ENCODE results near the gene CST4. TPM values are rescaled to one million over a fixed set of nuclear protein-coding genes. Genes with fewer than 3 reads are reported as not detected.

CST4 gene
- total and polyA plus RNA-seq, 2 donors (not counting 1 experiment from before 2014, with no cell fraction given): not detected

DNA sequence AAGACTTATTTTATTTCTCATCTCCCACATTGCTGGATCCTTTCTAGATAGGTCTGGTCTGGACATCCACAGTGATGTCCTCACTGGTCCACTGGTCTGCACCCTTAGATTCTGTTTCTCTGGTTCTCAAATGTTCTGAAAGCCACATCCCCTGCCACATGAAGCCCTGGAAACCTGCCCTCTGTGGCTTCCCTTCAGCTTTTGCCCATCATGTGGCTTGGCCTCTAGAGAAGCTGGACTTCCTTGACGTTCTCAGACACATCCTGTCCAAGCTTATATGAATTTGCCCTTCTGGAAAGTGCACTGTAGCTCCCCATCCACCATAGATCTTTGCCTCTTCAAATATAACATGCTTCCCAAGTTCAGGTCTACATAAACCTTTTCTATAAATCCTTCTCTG is 18.5 kb downstream of the CST4 start:
- Histone ChIP-seq H4K20me1 (ENCODE audit: control insufficient read depth, insufficient read depth, low read length, poor library complexity, severe bottlenecking) (no peaks in the 10 kb centered on the region), H3K4me3 (ENCODE audit: control extremely low read depth in 1 of 5, extremely low read depth in 1 of 5, insufficient read depth in 1 of 5, low read depth in 2 of 5, low read length in 4 of 5) (no peak overlapping the region), H3K27ac (ENCODE audit: low read length in 2 of 2) (no peak overlapping the region), H3K36me3 (replicated peaks in 1 of 2; ENCODE audit: control extremely low read depth in 1 of 2, control insufficient read depth in 1 of 2, extremely low read depth in 1 of 2, insufficient read depth in 2 of 2, low read length in 1 of 2) (no peaks in the 10 kb centered on the region), H3K79me2 (ENCODE audit: control insufficient read depth, insufficient read depth, low read length) (no peaks in the 10 kb centered on the region), H2AFZ (ENCODE audit: insufficient read depth, low read depth, low read length, poor library complexity, severe bottlenecking) (no peak overlapping the region), H3K9me3 (ENCODE audit: control extremely low read depth in 1 of 3, control insufficient read depth in 2 of 3, insufficient read depth in 1 of 3, low read length in 2 of 3) (no peaks in the 10 kb centered on the region), H3K9ac (ENCODE audit: low read length) (no peak overlapping the region), H3K4me1 (ENCODE audit: control insufficient read depth in 2 of 2, insufficient read depth in 2 of 2, low read length in 2 of 2) (no peaks in the 10 kb centered on the region), H3K27me3 (replicated peaks in 1 of 4; ENCODE audit: control extremely low read depth in 1 of 4, control insufficient read depth in 3 of 4, insufficient read depth in 4 of 4, low read length in 3 of 4) (no peaks in the 10 kb centered on the region), H3K4me2 (replicated peaks; ENCODE audit: low read depth, low read length, poor library complexity, severe bottlenecking) (no peak overlapping the region)
- ChIA-PET CTCF (no interaction called here), POLR2A (no interaction called here)
- intact Hi-C loops (cut with micrococcal nuclease): no loop called here
- Mint-ChIP-seq H3K4me1 (no peaks in the 10 kb centered on the region), H3K9me3 (ENCODE audit: insufficient read depth) (no peaks in the 10 kb centered on the region), H3K4me3 (no peak overlapping the region), H3K27ac (no peak overlapping the region), H3K27me3 (no peaks in the 10 kb centered on the region)
- 14% methylated on average over 1 of the region's 1 CpG for WGBS (ENCODE audit: insufficient coverage)
- DNase-seq: no peak
- TF ChIP-seq, protein P1, sequence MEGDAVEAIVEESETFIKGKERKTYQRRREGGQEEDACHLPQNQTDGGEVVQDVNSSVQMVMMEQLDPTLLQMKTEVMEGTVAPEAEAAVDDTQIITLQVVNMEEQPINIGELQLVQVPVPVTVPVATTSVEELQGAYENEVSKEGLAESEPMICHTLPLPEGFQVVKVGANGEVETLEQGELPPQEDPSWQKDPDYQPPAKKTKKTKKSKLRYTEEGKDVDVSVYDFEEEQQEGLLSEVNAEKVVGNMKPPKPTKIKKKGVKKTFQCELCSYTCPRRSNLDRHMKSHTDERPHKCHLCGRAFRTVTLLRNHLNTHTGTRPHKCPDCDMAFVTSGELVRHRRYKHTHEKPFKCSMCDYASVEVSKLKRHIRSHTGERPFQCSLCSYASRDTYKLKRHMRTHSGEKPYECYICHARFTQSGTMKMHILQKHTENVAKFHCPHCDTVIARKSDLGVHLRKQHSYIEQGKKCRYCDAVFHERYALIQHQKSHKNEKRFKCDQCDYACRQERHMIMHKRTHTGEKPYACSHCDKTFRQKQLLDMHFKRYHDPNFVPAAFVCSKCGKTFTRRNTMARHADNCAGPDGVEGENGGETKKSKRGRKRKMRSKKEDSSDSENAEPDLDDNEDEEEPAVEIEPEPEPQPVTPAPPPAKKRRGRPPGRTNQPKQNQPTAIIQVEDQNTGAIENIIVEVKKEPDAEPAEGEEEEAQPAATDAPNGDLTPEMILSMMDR (IDR thresholded peaks at IDR 0.05): no peak
- TF ChIP-seq EZH2 (IDR thresholded peaks at IDR 0.05; ENCODE audit: borderline replicate concordance, insufficient read depth, low read depth, low read length, poor library complexity, severe bottlenecking): no peak
- no peak for ATAC-seq (ENCODE audit: low read depth)

DNA sequence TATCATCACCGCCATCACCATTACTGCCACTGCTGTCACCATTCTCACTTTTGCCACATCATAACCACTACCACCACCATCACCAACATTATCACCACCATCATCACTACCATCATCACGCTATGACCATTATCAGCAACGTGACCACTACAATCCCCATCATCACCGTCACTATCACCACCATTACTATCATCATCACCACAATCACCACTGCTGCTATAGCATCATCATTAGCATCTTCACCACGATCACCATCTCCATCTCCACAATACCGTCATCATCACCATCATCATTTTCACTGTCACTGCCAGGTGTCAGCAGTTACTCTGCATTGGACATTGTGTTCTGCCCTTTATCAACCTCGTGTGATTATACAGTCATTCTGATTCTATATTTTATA is 19.0 kb downstream of the CST4 start:
- no peaks in the 10 kb centered on the region for H3K4me1 Mint-ChIP-seq
- Histone ChIP-seq H3K27ac (ENCODE audit: low read length in 2 of 2) (no peak overlapping the region), H3K9ac (ENCODE audit: low read length) (no peak overlapping the region), H3K4me1 (ENCODE audit: control insufficient read depth in 2 of 2, insufficient read depth in 2 of 2, low read length in 2 of 2) (no peaks in the 10 kb centered on the region), H3K9me3 (ENCODE audit: control extremely low read depth in 1 of 3, control insufficient read depth in 2 of 3, insufficient read depth in 1 of 3, low read length in 2 of 3) (no peaks in the 10 kb centered on the region), H2AFZ (ENCODE audit: insufficient read depth, low read depth, low read length, poor library complexity, severe bottlenecking) (no peak overlapping the region), H3K79me2 (ENCODE audit: control insufficient read depth, insufficient read depth, low read length) (no peaks in the 10 kb centered on the region), H3K4me3 (ENCODE audit: control extremely low read depth in 1 of 5, extremely low read depth in 1 of 5, insufficient read depth in 1 of 5, low read depth in 2 of 5, low read length in 4 of 5) (no peak overlapping the region), H3K36me3 (replicated peaks in 1 of 2; ENCODE audit: control extremely low read depth in 1 of 2, control insufficient read depth in 1 of 2, extremely low read depth in 1 of 2, insufficient read depth in 2 of 2, low read length in 1 of 2) (no peaks in the 10 kb centered on the region), H3K27me3 (replicated peaks in 1 of 4; ENCODE audit: control extremely low read depth in 1 of 4, control insufficient read depth in 3 of 4, insufficient read depth in 4 of 4, low read length in 3 of 4) (no peaks in the 10 kb centered on the region), H3K4me2 (replicated peaks; ENCODE audit: low read depth, low read length, poor library complexity, severe bottlenecking) (no peak overlapping the region), H4K20me1 (ENCODE audit: control insufficient read depth, insufficient read depth, low read length, poor library complexity, severe bottlenecking) (no peaks in the 10 kb centered on the region)
- H3K4me3 Mint-ChIP-seq: no peak overlapping the region
- 94% methylated on average over 6 of the region's 7 CpGs for WGBS (ENCODE audit: insufficient coverage)
- no peak overlapping the region for H3K27ac Mint-ChIP-seq
- no peaks in the 10 kb centered on the region for H3K9me3 Mint-ChIP-seq (ENCODE audit: insufficient read depth)
- ChIA-PET POLR2A (no interaction called here), CTCF (no interaction called here)
- intact Hi-C loops (cut with micrococcal nuclease): loop anchor here (5.0 kb wide), 1 partner anchor 327 kb away; no protein-coding TSS in a partner anchor
- H3K27me3 Mint-ChIP-seq: no peaks in the 10 kb centered on the region
- no peak for TF ChIP-seq EZH2 (IDR thresholded peaks at IDR 0.05; ENCODE audit: borderline replicate concordance, insufficient read depth, low read depth, low read length, poor library complexity, severe bottlenecking)
- TF ChIP-seq, protein P1 (IDR thresholded peaks at IDR 0.05): no peak
- DNase-seq (no peak), ATAC-seq (ENCODE audit: low read depth) (no peak)
